Activated CD4-positive, alpha-beta T cell treated with anti-CD3 and anti-CD28 coated beads, Interleukin-2, amount 10 ng/mL, durations not matched to agents 7 days and 5 days (primary cell): ENCODE results near the gene BICD1. TPM values are rescaled to one million over a fixed set of nuclear protein-coding genes. Genes with fewer than 3 reads are reported as not detected.
A peak's percentile ranks its signal among the peaks of the same experiment; 100 is the strongest.

ENCODE experiments used
- CTCF ChIA-PET: fragments of 350-600 bp; sonication (Branson Sonifier 250); formaldehyde crosslinking; loops from one replicate; lab custom pipeline; 2021; ENCODE audit warnings: antibody characterized with exemption; lab: Charles Lee
- POLR2A ChIA-PET: fragments of 350-600 bp; sonication (Branson Sonifier 250); formaldehyde crosslinking; loops from one replicate; lab custom pipeline; 2021; ENCODE audit warnings: antibody characterized with exemption; lab: Charles Lee
- DNase-seq: peaks from one replicate; pipeline ENCODE4 v3.0.0-alpha.2; 2020
- H3K27ac Mint-ChIP-seq: one replicate; pipeline ENCODE4 v1.8.0; 2021; ENCODE audit warnings: mild to moderate bottlenecking, moderate library complexity, mixed read lengths
- H3K27me3 Mint-ChIP-seq: one replicate; pipeline ENCODE4 v1.8.0; 2021; ENCODE audit warnings: mixed read lengths
- H3K36me3 Mint-ChIP-seq: one replicate; pipeline ENCODE4 v1.8.0; 2021; ENCODE audit warnings: low read depth, mixed read lengths
- H3K4me1 Mint-ChIP-seq: one replicate; pipeline ENCODE4 v1.8.0; 2021; ENCODE audit warnings: mixed read lengths
- H3K4me3 Mint-ChIP-seq: one replicate; pipeline ENCODE4 v1.8.0; 2021; ENCODE audit warnings: mild to moderate bottlenecking, moderate library complexity, mixed read lengths
- H3K9me3 Mint-ChIP-seq: one replicate; pipeline ENCODE4 v1.8.0; 2021; ENCODE audit warnings: mixed read lengths
- total RNA-seq, 2 experiments: library from RNA; stranded (reverse); gene quantifications; one replicate each; pipeline ENCODE4 v1.2.3, GENCODE V29; 2021

The BICD1 gene
- total RNA-seq, 2 experiments from 2014 or later, result 20.2 to 22.4 TPM

DNA sequence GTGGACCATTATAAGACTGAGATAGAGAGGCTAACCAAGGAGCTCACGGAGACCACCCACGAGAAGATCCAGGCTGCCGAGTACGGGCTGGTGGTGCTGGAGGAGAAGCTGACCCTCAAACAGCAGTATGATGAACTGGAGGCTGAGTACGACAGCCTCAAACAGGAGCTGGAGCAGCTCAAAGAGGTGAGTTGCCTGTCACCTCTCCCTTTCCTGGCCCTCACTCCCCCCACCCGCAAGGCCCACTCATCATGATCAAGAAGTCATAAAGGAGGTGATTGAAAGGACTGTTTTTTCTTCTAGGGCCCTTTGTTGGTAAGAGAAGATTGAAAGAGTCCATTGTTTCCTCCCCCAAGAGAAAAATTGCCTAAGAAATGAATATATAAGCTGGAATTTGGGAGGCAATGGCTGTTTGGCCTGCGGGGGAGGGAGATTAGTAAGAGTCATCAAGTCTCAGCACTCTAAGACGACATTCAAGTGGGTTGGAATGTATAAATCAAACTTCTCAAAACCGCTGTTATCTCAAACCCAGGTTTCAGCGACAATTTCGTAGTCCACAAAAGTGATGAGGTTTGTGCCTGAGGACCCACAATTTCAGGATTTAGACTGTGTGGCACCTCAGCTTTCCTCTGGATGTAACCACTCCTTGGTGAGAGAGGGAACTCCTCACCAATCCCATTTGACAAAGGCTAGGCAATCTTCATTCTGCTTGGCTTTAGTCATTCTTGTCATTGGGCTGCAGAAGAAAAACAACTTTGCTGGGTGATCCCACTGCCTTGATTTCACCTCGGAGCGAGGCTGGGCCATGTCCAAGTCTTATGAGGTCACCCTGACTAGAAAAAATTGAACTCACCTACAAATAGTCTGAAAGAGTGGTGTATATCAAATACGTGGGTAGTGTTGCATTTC, 966 bp downstream of the BICD1 start:
- Mint-ChIP-seq H3K4me1 (peaks cover 28% of the 10 kb centered on the region), H3K4me3 (peak overlapping the region; percentile 94), H3K27ac (peak overlapping the region; percentile 96), H3K9me3 (peaks cover 2% of the 10 kb centered on the region), H3K36me3 (peaks cover 5% of the 10 kb centered on the region), H3K27me3 (peaks cover 4% of the 10 kb centered on the region)
- ChIA-PET POLR2A (no interaction called here), CTCF (interaction anchor here (0.6 to 1.3 kb wide), 4 partner anchors 29 to 183 kb away, joined by 3 to 4 read pairs (median 3); no protein-coding TSS in a partner anchor)
- DNase-seq, result peak; percentile 11

DNA sequence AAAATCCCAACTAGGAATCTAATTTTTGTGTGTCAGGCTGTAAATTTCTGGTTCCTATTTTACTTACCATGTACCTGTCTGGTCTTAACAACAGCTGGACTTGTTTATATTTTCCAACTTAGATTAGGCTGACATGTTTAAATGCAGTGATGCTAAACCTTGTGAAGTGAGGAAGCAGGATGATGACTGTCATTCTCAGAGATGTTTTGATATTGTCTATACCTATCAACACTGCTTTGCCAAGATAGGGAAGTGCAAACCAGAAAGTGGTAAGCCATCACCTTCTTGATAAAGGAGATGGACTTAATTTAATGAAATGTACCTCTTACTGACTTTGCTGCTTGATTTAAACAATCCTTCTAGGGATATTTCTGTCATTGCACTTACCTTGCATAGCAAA, 2.1 kb downstream of the BICD1 start:
- Mint-ChIP-seq H3K4me1 (peaks cover 27% of the 10 kb centered on the region), H3K36me3 (peaks cover 8% of the 10 kb centered on the region), H3K9me3 (no peaks in the 10 kb centered on the region), H3K27me3 (peaks cover 4% of the 10 kb centered on the region), H3K27ac (no peak overlapping the region), H3K4me3 (peak overlapping the region; percentile 56)
- DNase-seq, result no peak
- ChIA-PET POLR2A (no interaction called here), CTCF (no interaction called here)

GRCh38 chr12:32110417-32110816, 3.8 kb downstream of the BICD1 start:
- ChIA-PET POLR2A (no interaction called here), CTCF (no interaction called here)
- Mint-ChIP-seq H3K9me3 (no peaks in the 10 kb centered on the region), H3K27me3 (peaks cover 2% of the 10 kb centered on the region), H3K27ac (no peak overlapping the region), H3K36me3 (peaks cover 11% of the 10 kb centered on the region), H3K4me1 (peaks cover 30% of the 10 kb centered on the region), H3K4me3 (no peak overlapping the region)
- no peak for DNase-seq

DNA sequence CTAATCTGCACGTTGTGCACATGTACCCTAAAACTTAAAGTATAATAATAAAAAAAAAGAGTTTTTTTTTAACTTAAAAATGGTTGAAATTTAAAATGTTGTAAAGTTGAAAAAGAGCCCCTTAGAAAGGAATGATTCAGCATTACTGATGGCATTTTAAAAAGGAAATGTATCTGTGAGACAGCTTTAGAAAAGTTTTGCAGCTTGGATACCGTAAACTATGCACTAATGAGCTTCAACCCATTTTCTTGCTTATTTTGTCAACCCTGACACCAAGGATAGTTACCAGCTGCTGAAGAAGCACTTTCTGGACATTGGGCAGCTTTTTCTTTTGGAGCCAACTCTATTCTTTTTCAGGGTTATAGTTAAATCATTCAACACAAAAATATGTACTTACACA, 4.3 kb downstream of the BICD1 start:
- no peak overlapping the region for H3K4me3 Mint-ChIP-seq
- POLR2A ChIA-PET, result no interaction called here

GRCh38 chr12:32115404-32116104, 8.9 kb downstream of the BICD1 start:
- Mint-ChIP-seq H3K4me3 (no peak overlapping the region), H3K27ac (no peak overlapping the region), H3K36me3 (peaks cover 16% of the 10 kb centered on the region), H3K9me3 (no peaks in the 10 kb centered on the region), H3K4me1 (peaks cover 20% of the 10 kb centered on the region), H3K27me3 (no peaks in the 10 kb centered on the region)
- CTCF ChIA-PET, result interaction anchor here (0.5 to 1.4 kb wide), 3 partner anchors 10 to 843 kb away, joined by 3 read pairs; no protein-coding TSS in a partner anchor
- no peak for DNase-seq
- POLR2A ChIA-PET, result no interaction called here

More for the DNA sequence above, 4.3 kb downstream of the BICD1 start:
- H3K27me3 Mint-ChIP-seq, result no peaks in the 10 kb centered on the region
- no peak for DNase-seq
- peaks cover 12% of the 10 kb centered on the region for H3K36me3 Mint-ChIP-seq
- no peak overlapping the region for H3K27ac Mint-ChIP-seq
- CTCF ChIA-PET, result no interaction called here
- H3K4me1 Mint-ChIP-seq, result peaks cover 31% of the 10 kb centered on the region
- no peaks in the 10 kb centered on the region for H3K9me3 Mint-ChIP-seq

- no peaks in the 10 kb centered on the region for H3K27me3 Mint-ChIP-seq
- DNase-seq, result no peak
- H3K9me3 Mint-ChIP-seq, result no peaks in the 10 kb centered on the region
- H3K27ac Mint-ChIP-seq, result no peak overlapping the region
- H3K4me3 Mint-ChIP-seq, result no peak overlapping the region
- ChIA-PET POLR2A (no interaction called here), CTCF (interaction anchor here (0.6 kb wide), 1 partner anchor 16 kb away, joined by 3 read pairs; no protein-coding TSS in a partner anchor)
- H3K36me3 Mint-ChIP-seq, result peaks cover 16% of the 10 kb centered on the region
- peaks cover 22% of the 10 kb centered on the region for H3K4me1 Mint-ChIP-seq
Measured at GRCh38 chr12:32116897-32117296, 10.2 kb downstream of the BICD1 start.

DNA sequence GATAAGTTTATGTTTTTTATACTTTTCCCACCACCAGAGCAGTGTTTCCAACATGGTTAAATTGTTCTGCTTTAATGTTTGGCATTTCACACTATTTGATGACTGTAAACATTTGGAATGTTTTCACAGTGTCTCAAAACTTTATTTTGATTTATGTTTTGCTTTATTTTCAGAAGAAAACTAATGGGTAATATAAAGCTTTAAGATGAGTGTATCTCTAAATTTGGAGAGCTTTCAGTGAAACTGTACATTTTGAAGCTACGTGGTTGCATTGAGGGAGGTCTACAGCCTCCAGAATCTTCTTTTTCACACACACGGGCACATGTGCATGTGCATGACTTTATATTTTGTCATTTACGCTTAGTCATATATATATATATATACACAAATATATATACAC, 10.7 kb downstream of the BICD1 start:
- ChIA-PET CTCF (interaction anchor here (0.6 kb wide), 1 partner anchor 15 kb away, joined by 3 read pairs; no protein-coding TSS in a partner anchor), POLR2A (no interaction called here)
- H3K9me3 Mint-ChIP-seq, result no peaks in the 10 kb centered on the region
- no peak overlapping the region for H3K4me3 Mint-ChIP-seq
- no peak for DNase-seq
- H3K27me3 Mint-ChIP-seq, result no peaks in the 10 kb centered on the region
- H3K4me1 Mint-ChIP-seq, result peaks cover 22% of the 10 kb centered on the region
- H3K36me3 Mint-ChIP-seq, result peaks cover 13% of the 10 kb centered on the region
- H3K27ac Mint-ChIP-seq, result no peak overlapping the region

GRCh38 chr12:32118806-32119205, 12.2 kb downstream of the BICD1 start:
- POLR2A ChIA-PET, result no interaction called here
- Mint-ChIP-seq H3K4me1 (peaks cover 22% of the 10 kb centered on the region), H3K9me3 (no peaks in the 10 kb centered on the region), H3K27ac (no peak overlapping the region), H3K36me3 (peaks cover 8% of the 10 kb centered on the region), H3K4me3 (no peak overlapping the region), H3K27me3 (no peaks in the 10 kb centered on the region)
- no peak for DNase-seq
- CTCF ChIA-PET, result interaction anchor here (0.6 kb wide), 1 partner anchor 39 kb away, joined by 3 read pairs; no protein-coding TSS in a partner anchor

GRCh38 chr12:32120419-32120818, 13.8 kb downstream of the BICD1 start:
- POLR2A ChIA-PET, result no interaction called here
- peaks cover 18% of the 10 kb centered on the region for H3K4me1 Mint-ChIP-seq
- H3K36me3 Mint-ChIP-seq, result peaks cover 5% of the 10 kb centered on the region
- no peaks in the 10 kb centered on the region for H3K9me3 Mint-ChIP-seq
- no peak overlapping the region for H3K4me3 Mint-ChIP-seq
- CTCF ChIA-PET, result interaction anchor here (1.0 kb wide), 1 partner anchor 11 kb away, joined by 4 read pairs; no protein-coding TSS in a partner anchor
- H3K27ac Mint-ChIP-seq, result no peak overlapping the region
- no peak for DNase-seq
- H3K27me3 Mint-ChIP-seq, result no peaks in the 10 kb centered on the region

- Mint-ChIP-seq H3K36me3 (no peaks in the 10 kb centered on the region), H3K27me3 (no peaks in the 10 kb centered on the region), H3K4me3 (no peak overlapping the region), H3K27ac (no peak overlapping the region), H3K4me1 (peaks cover 7% of the 10 kb centered on the region), H3K9me3 (no peaks in the 10 kb centered on the region)
- ChIA-PET CTCF (interaction anchor here (1.2 kb wide), 1 partner anchor 10 kb away, joined by 3 read pairs; no protein-coding TSS in a partner anchor), POLR2A (no interaction called here)
- DNase-seq, result no peak
Measured at GRCh38 chr12:32124637-32125036, 18.0 kb downstream of the BICD1 start.

DNA sequence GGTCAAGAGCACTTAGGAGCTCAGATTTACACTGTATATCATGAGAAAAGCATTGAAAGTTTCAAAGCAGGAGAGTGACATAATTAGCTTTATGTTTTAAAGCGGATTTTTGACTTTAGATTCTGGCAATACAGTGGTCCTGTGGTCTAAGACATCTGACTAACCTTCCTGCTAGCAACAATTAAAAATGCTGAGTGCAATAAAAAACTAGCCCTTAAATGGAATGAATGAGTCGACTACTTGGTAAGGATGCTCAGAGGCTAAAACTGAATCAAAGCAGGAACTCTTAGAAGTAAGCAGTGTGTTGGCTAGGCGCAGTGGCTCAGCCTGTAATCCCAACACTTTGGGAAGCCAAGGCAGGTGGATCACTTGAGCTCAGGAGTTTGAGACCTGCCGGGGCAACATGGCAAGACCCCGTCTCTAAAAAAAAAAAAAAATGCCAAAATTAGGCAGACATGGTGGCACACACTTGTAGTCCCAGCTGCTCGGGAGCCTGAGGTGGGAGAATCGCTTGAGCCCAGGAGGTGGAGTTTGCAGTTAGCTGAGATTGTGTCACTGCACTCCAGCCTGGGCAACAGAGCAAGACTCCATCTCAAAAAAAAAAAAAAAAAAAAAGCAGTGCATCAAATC, 18.9 kb downstream of the BICD1 start:
- Mint-ChIP-seq H3K27ac (no peak overlapping the region), H3K4me1 (peaks cover 1% of the 10 kb centered on the region), H3K4me3 (no peak overlapping the region), H3K9me3 (no peaks in the 10 kb centered on the region), H3K36me3 (no peaks in the 10 kb centered on the region), H3K27me3 (no peaks in the 10 kb centered on the region)
- DNase-seq, result no peak
- ChIA-PET POLR2A (no interaction called here), CTCF (interaction anchor here (0.6 to 1.2 kb wide), 5 partner anchors 9 to 634 kb away, joined by 3 to 5 read pairs (median 3); no protein-coding TSS in a partner anchor)

DNA sequence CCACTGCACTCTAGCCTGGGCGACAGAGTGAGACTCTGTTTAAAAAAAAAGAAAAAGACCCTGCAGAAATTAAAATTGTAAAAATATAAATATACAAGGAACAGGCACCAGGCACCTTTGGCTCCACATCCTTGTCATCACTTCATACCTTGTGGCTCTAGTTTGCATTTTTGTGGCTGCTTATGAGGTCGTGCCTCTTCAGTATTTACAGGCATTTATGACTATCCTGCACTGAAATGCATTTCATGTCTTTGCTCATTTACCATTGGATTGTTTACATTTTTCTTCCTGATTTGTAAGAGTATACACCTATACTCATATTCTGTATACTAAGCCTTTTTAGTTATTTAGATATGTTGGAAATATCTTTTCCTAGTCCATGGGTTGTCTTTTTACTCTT, 20.1 kb downstream of the BICD1 start:
- Mint-ChIP-seq H3K9me3 (no peaks in the 10 kb centered on the region), H3K27me3 (no peaks in the 10 kb centered on the region), H3K36me3 (no peaks in the 10 kb centered on the region), H3K27ac (no peak overlapping the region), H3K4me1 (no peaks in the 10 kb centered on the region), H3K4me3 (no peak overlapping the region)
- POLR2A ChIA-PET, result no interaction called here
- no peak for DNase-seq
- CTCF ChIA-PET, result no interaction called here
